HCT116 (cell line): ENCODE data around the gene KIAA1328. TPM values are rescaled to one million over a fixed set of nuclear protein-coding genes. Genes with fewer than 3 reads are reported as not detected.

Experiments used
- ATAC-seq: fragments of 200-7000 bp; cut with Tn5 transposase; 2 replicates; pipeline ENCODE4 v1.9.1; 2020; ENCODE audit warnings: mild to moderate bottlenecking, moderate library complexity
- BruUV-seq: library from RNA; stranded (reverse); fragments of 400-500 nt; replicated peaks from 2 replicates; lab custom pipeline; 2021; lab: Mats Ljungman, UMichigan
- CTCF ChIA-PET: fragments of 300-600 bp; sonication (Branson Sonifier 250); formaldehyde crosslinking; loops from one replicate; lab custom pipeline; 2021; ENCODE audit warnings: antibody characterized with exemption; lab: Charles Lee
- POLR2A ChIA-PET: fragments of 300-600, 350-600 bp; sonication (Branson Sonifier 250); formaldehyde crosslinking; loops from one replicate; lab custom pipeline; 2021; ENCODE audit warnings: antibody characterized with exemption; lab: Charles Lee
- RAD21 ChIA-PET, 2 experiments: fragments of 300-600 bp; sonication (Branson Sonifier 250); formaldehyde crosslinking; loops; one replicate each; lab custom pipeline; 2023; ENCODE audit warnings: low total read pairs in 2 of 2; ENCODE audit not compliant: uncharacterized antibody in 2 of 2, unreplicated experiment in 2 of 2, low non-redundant PET in 1 of 2; lab: Charles Lee
- DNase-seq: peaks from one replicate; pipeline ENCODE4 v3.0.0-alpha.2; 2010; ENCODE audit warnings: low read depth, low spot score
- H2AFZ ChIP-seq: fragments of 200-600 bp; shearing (Covaris generic), sonication (generic); 2 replicates; pipeline ENCODE4 v1.6.1; 2017; ENCODE audit warnings: low read depth, mixed run types, mixed read lengths, antibody characterized with exemption, low read length; ENCODE audit not compliant: poor library complexity, severe bottlenecking
- H3K27ac ChIP-seq: 2 replicates; pipeline ENCODE4 v1.5.1; 2012; ENCODE audit warnings: low read depth, low read length
- H3K27me3 ChIP-seq: fragments of 200-600 bp; sonication (generic); 2 replicates; pipeline ENCODE4 v1.6.1; 2016; ENCODE audit warnings: mixed run types, low read length, mixed read lengths; ENCODE audit not compliant: insufficient read depth
- H3K36me3 ChIP-seq, 2 experiments: fragments of 200-500 bp in 1 of 2; fragments of 200-600 bp in 1 of 2; sonication (Bioruptor generic) in 1 of 2; sonication (generic) in 1 of 2; 2 replicates each; pipeline versions ENCODE4 v1.5.1 to v1.6.1; 2014 to 2016; ENCODE audit warnings: low read length in 2 of 2, inconsistent platforms in 1 of 2, mixed read lengths in 1 of 2, mixed run types in 1 of 2; ENCODE audit not compliant: insufficient read depth in 2 of 2, control insufficient read depth in 1 of 2
- H3K4me1 ChIP-seq, 2 experiments: fragments of 200-600 bp in 1 of 2; sonication (generic) in 1 of 2; 2 replicates each; pipeline versions ENCODE4 v1.5.1 to v1.6.1; 2012 to 2017; ENCODE audit warnings: low read length in 2 of 2, inconsistent platforms in 1 of 2, mild to moderate bottlenecking in 1 of 2, mixed read lengths in 1 of 2, mixed run types in 1 of 2, moderate library complexity in 1 of 2; ENCODE audit not compliant: insufficient read depth in 2 of 2, control insufficient read depth in 1 of 2
- H3K4me2 ChIP-seq: fragments of 200-600 bp; sonication (generic); 2 replicates; pipeline ENCODE4 v1.6.1; 2017; ENCODE audit warnings: mixed run types, low read length, mixed read lengths
- H3K4me3 ChIP-seq, 2 experiments: fragments of 200-600 bp in 1 of 2; sonication (generic) in 1 of 2; replicated peaks in 1 of 2; 2 replicates each; pipeline ENCODE4 v1.5.1; 2011 to 2016; ENCODE audit warnings: low read length in 2 of 2, control low read depth in 1 of 2, low read depth in 1 of 2, mild to moderate bottlenecking in 1 of 2, mixed read lengths in 1 of 2, mixed run types in 1 of 2
- H3K79me2 ChIP-seq: fragments of 200-600 bp; sonication (generic); 2 replicates; pipeline ENCODE4 v1.6.1; 2017; ENCODE audit warnings: mild to moderate bottlenecking, mixed run types, low read length, moderate library complexity, mixed read lengths; ENCODE audit not compliant: insufficient read depth
- H3K9ac ChIP-seq: fragments of 200-600 bp; sonication (generic); 2 replicates; pipeline ENCODE4 v1.6.1; 2016; ENCODE audit warnings: low read length, mixed read lengths
- H3K9me2 ChIP-seq: fragments of 200-600 bp; sonication (generic), shearing (Covaris generic); 2 replicates; pipeline ENCODE4 v1.6.1; 2017; ENCODE audit warnings: mixed run types, mild to moderate bottlenecking, moderate library complexity; ENCODE audit not compliant: insufficient read depth
- H3K9me3 ChIP-seq, 2 experiments: fragments of 200-500 bp in 1 of 2; fragments of 200-600 bp in 1 of 2; sonication (Bioruptor generic) in 1 of 2; sonication (generic) in 1 of 2; 2 replicates each; pipeline ENCODE4 v1.6.1; 2014 to 2017; ENCODE audit warnings: low read length in 2 of 2, mixed read lengths in 2 of 2, inconsistent platforms in 1 of 2, low read depth in 1 of 2, mild to moderate bottlenecking in 1 of 2, mixed run types in 1 of 2, moderate library complexity in 1 of 2; ENCODE audit not compliant: control insufficient read depth in 1 of 2, insufficient read depth in 1 of 2
- H4K20me1 ChIP-seq: fragments of 200-600 bp; sonication (generic), shearing (Covaris generic); 2 replicates; pipeline ENCODE4 v1.6.1; 2017; ENCODE audit warnings: mixed run types, mild to moderate bottlenecking, moderate library complexity; ENCODE audit not compliant: insufficient read depth
- ATF3 ChIP-seq: IDR thresholded peaks from 2 replicates; pipeline ENCODE4 v1.6.1; 2012
- CBX3 ChIP-seq: IDR thresholded peaks from 2 replicates; pipeline ENCODE4 v1.6.1; 2012; ENCODE audit warnings: low read depth
- CEBPB ChIP-seq: IDR thresholded peaks from 2 replicates; pipeline ENCODE4 v1.6.1; 2012; ENCODE audit warnings: low read depth
- EGR1 ChIP-seq: IDR thresholded peaks from 2 replicates; pipeline ENCODE4 v1.6.1; 2012; ENCODE audit warnings: low read depth
- EZH2 ChIP-seq: fragments of 200-600 bp; sonication (generic); IDR thresholded peaks from 2 replicates; pipeline ENCODE4 v1.6.1; 2017; ENCODE audit warnings: antibody characterized with exemption, mixed run types
- EZH2phosphoT487 ChIP-seq: fragments of 200-600 bp; IDR thresholded peaks from 2 replicates; pipeline ENCODE4 v1.6.1; 2018; ENCODE audit warnings: antibody characterized with exemption, borderline replicate concordance
- FOSL1 ChIP-seq: IDR thresholded peaks from 2 replicates; pipeline ENCODE4 v1.6.1; 2012; ENCODE audit warnings: low read depth
- JUND ChIP-seq: IDR thresholded peaks from 2 replicates; pipeline ENCODE4 v1.6.1; 2012
- POLR2A ChIP-seq: IDR thresholded peaks from 2 replicates; pipeline ENCODE4 v1.7.0; 2011; ENCODE audit warnings: borderline replicate concordance; ENCODE audit not compliant: insufficient read depth, insufficient read length; ENCODE audit errors: extremely low read depth
- POLR2AphosphoS5 ChIP-seq: IDR thresholded peaks from 2 replicates; pipeline ENCODE4 v1.6.1; 2011; ENCODE audit warnings: mild to moderate bottlenecking, low read depth, low read length, moderate library complexity
- RAD21 ChIP-seq: IDR thresholded peaks from 2 replicates; pipeline ENCODE4 v1.6.1; 2012; ENCODE audit warnings: low read depth, mild to moderate bottlenecking
- SIN3A ChIP-seq: IDR thresholded peaks from 2 replicates; pipeline ENCODE4 v1.6.1; 2012; ENCODE audit warnings: low read depth
- SP1 ChIP-seq: IDR thresholded peaks from 2 replicates; pipeline ENCODE4 v1.6.1; 2012; ENCODE audit warnings: low read depth
- TCF7L2 ChIP-seq: IDR thresholded peaks from 2 replicates; pipeline ENCODE4 v1.7.0; 2011; ENCODE audit warnings: borderline replicate concordance, inconsistent platforms; ENCODE audit not compliant: insufficient read depth, insufficient read length; ENCODE audit errors: extremely low read depth
- YY1 ChIP-seq: IDR thresholded peaks from 2 replicates; pipeline ENCODE4 v1.6.1; 2011; ENCODE audit warnings: low read length, low read depth, moderate library complexity, mild to moderate bottlenecking; ENCODE audit not compliant: insufficient replicate concordance; ENCODE audit errors: extremely low read depth
- ZBTB33 ChIP-seq: IDR thresholded peaks from 2 replicates; pipeline ENCODE4 v1.6.1; 2011; ENCODE audit warnings: mild to moderate bottlenecking, low read length, moderate library complexity; ENCODE audit not compliant: insufficient replicate concordance; ENCODE audit errors: extremely low read depth
- ZNF274 ChIP-seq: fragments of 200-500 bp; sonication (Bioruptor generic); IDR thresholded peaks from 2 replicates; pipeline ENCODE4 v1.6.1; 2014; ENCODE audit warnings: mild to moderate bottlenecking, low read depth, low read length, inconsistent platforms
- intact Hi-C: fragments of 100-400 bp; cut with micrococcal nuclease; formaldehyde crosslinking; loops from 2 replicates; pipeline ENCODE4 v1.10.0; 2022
- total RNA-seq: library from RNA; stranded (reverse); gene quantifications from one replicate; pipeline ENCODE4 v1.2.1, GENCODE V29; 2021; ENCODE audit not compliant: unreplicated experiment
- TF ChIP-seq, protein P1 (sequence below), 3 experiments: fragments of 200-600 bp in 1 of 3; sonication (generic) in 1 of 3; IDR thresholded peaks in 2 of 3; conservative IDR thresholded peaks in 1 of 3; 2 replicates each; pipeline ENCODE4 v1.5.1; 2012 to 2017; ENCODE audit warnings: low read depth in 2 of 3, low read length in 2 of 3, antibody characterized with exemption in 1 of 3, borderline replicate concordance in 1 of 3, control low read depth in 1 of 3, mild to moderate bottlenecking in 1 of 3, mixed read lengths in 1 of 3, mixed run types in 1 of 3, moderate library complexity in 1 of 3; ENCODE audit not compliant: insufficient read depth in 1 of 3

Gene KIAA1328
- total RNA-seq, 1 experiment from 2014 or later, result 5.2 TPM

- RAD21 ChIA-PET, result no interaction called here
- Histone ChIP-seq H3K4me2 (no peak overlapping the region), H3K27ac (no peak overlapping the region), H3K27me3 (no peaks in the 10 kb centered on the region), H3K9me2 (no peaks in the 10 kb centered on the region), H3K79me2 (no peaks in the 10 kb centered on the region), H3K4me1 (no peaks in the 10 kb centered on the region), H2AFZ (no peak overlapping the region), H3K9me3 (no peaks in the 10 kb centered on the region), H4K20me1 (no peaks in the 10 kb centered on the region), H3K36me3 (no peaks in the 10 kb centered on the region), H3K9ac (no peak overlapping the region), H3K4me3 (no peak overlapping the region)
- BruUV-seq, result no TSS peak
- no peak for ATAC-seq
- POLR2A ChIA-PET, result no interaction called here
- DNase-seq, result no peak
- CTCF ChIA-PET, result no interaction called here
- no peak for TF ChIP-seq JUND
- no peak for TF ChIP-seq YY1
- TF ChIP-seq EGR1, result no peak
- no peak for TF ChIP-seq ZNF274
- TF ChIP-seq SP1, result no peak
- no peak for TF ChIP-seq ATF3
- TF ChIP-seq FOSL1, result no peak
- TF ChIP-seq EZH2phosphoT487, result no peak
- TF ChIP-seq POLR2AphosphoS5, result no peak
- TF ChIP-seq EZH2, result no peak
- no peak for TF ChIP-seq SIN3A
- TF ChIP-seq TCF7L2, result no peak
- no peak for TF ChIP-seq CBX3
- TF ChIP-seq POLR2A, result no peak
- no peak for TF ChIP-seq RAD21
- no peak for TF ChIP-seq CEBPB
- TF ChIP-seq, protein P1, sequence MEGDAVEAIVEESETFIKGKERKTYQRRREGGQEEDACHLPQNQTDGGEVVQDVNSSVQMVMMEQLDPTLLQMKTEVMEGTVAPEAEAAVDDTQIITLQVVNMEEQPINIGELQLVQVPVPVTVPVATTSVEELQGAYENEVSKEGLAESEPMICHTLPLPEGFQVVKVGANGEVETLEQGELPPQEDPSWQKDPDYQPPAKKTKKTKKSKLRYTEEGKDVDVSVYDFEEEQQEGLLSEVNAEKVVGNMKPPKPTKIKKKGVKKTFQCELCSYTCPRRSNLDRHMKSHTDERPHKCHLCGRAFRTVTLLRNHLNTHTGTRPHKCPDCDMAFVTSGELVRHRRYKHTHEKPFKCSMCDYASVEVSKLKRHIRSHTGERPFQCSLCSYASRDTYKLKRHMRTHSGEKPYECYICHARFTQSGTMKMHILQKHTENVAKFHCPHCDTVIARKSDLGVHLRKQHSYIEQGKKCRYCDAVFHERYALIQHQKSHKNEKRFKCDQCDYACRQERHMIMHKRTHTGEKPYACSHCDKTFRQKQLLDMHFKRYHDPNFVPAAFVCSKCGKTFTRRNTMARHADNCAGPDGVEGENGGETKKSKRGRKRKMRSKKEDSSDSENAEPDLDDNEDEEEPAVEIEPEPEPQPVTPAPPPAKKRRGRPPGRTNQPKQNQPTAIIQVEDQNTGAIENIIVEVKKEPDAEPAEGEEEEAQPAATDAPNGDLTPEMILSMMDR (IDR thresholded peaks at IDR 0.05 in 2 of 3, conservative IDR thresholded peaks at IDR 0.05 in 1 of 3; ENCODE audit: borderline replicate concordance in 1 of 3, insufficient read depth in 1 of 3, low read depth in 2 of 3, low read length in 2 of 3), result no peak
- TF ChIP-seq ZBTB33, result no peak
- intact Hi-C loops, result no loop called here
These were observed 344.5 kb downstream of the KIAA1328 start for GRCh38 chr18:37173384-37173783.
